ENCODE results near the gene FHIT. TPM values are rescaled to one million over a fixed set of nuclear protein-coding genes. Genes with fewer than 3 reads are reported as not detected.

Gene FHIT
- total RNA-seq, 1 experiment from 2014 or later = 9.8 TPM

- no peak for DNase-seq
- Histone ChIP-seq H3K36me3 (ENCODE audit: low read depth) (no peaks in the 10 kb centered on the region), H3K9me3 (ENCODE audit: insufficient read depth, low read depth) (no peaks in the 10 kb centered on the region), H3K4me2 (no peak overlapping the region), H3K9me2 (ENCODE audit: insufficient read depth) (no peaks in the 10 kb centered on the region), H3F3A (ENCODE audit: insufficient read depth, low read depth) (no peaks in the 10 kb centered on the region), H3K27me3 (ENCODE audit: insufficient read depth, low read depth) (no peaks in the 10 kb centered on the region), H3K4me1 (replicated peaks; ENCODE audit: insufficient read depth) (no peaks in the 10 kb centered on the region), H3K27ac (no peak overlapping the region), H3K79me2 (ENCODE audit: low read depth) (no peaks in the 10 kb centered on the region), H3K4me3 (no peak overlapping the region), H4K20me1 (ENCODE audit: insufficient read depth) (no peaks in the 10 kb centered on the region), H2AFZ (no peak overlapping the region)
- intact Hi-C loops (cut with micrococcal nuclease; ENCODE audit: unreplicated experiment) = no loop called here
- ChIA-PET POLR2A (ENCODE audit: unreplicated experiment) (no interaction called here), CTCF (no interaction called here)
- BruUV-seq (replicated peaks) = no TSS peak
- TF ChIP-seq EZH2 (IDR thresholded peaks at IDR 0.05; ENCODE audit: low read depth) (no peak), CTCF (conservative IDR thresholded peaks at IDR 0.05) (no peak)
These were observed 1468.6 kb downstream of the FHIT start for GRCh38 chr3:59782664-59783063.

GRCh38 chr3:59780209-59780608 is 1471.0 kb downstream of the FHIT start:
- Histone ChIP-seq H2AFZ (no peak overlapping the region), H4K20me1 (ENCODE audit: insufficient read depth) (no peaks in the 10 kb centered on the region), H3K4me3 (no peak overlapping the region), H3K27ac (no peak overlapping the region), H3K27me3 (ENCODE audit: insufficient read depth, low read depth) (no peaks in the 10 kb centered on the region), H3F3A (ENCODE audit: insufficient read depth, low read depth) (no peaks in the 10 kb centered on the region), H3K79me2 (ENCODE audit: low read depth) (no peaks in the 10 kb centered on the region), H3K4me2 (no peak overlapping the region), H3K4me1 (replicated peaks; ENCODE audit: insufficient read depth) (no peaks in the 10 kb centered on the region), H3K9me3 (ENCODE audit: insufficient read depth, low read depth) (no peaks in the 10 kb centered on the region), H3K9me2 (ENCODE audit: insufficient read depth) (no peaks in the 10 kb centered on the region), H3K36me3 (ENCODE audit: low read depth) (no peaks in the 10 kb centered on the region)
- no TSS peak for BruUV-seq (replicated peaks)
- POLR2A ChIA-PET (ENCODE audit: unreplicated experiment) = no interaction called here
- CTCF ChIA-PET = no interaction called here
- no peak for DNase-seq
- TF ChIP-seq EZH2 (IDR thresholded peaks at IDR 0.05; ENCODE audit: low read depth) = no peak
- TF ChIP-seq CTCF (conservative IDR thresholded peaks at IDR 0.05) = no peak
- intact Hi-C loops (cut with micrococcal nuclease; ENCODE audit: unreplicated experiment) = no loop called here

- Histone ChIP-seq H3K36me3 (ENCODE audit: low read depth) (no peaks in the 10 kb centered on the region), H3K79me2 (ENCODE audit: low read depth) (no peaks in the 10 kb centered on the region), H3K27me3 (ENCODE audit: insufficient read depth, low read depth) (no peaks in the 10 kb centered on the region), H3K4me1 (replicated peaks; ENCODE audit: insufficient read depth) (no peaks in the 10 kb centered on the region), H3K4me3 (no peak overlapping the region), H3K9me3 (ENCODE audit: insufficient read depth, low read depth) (no peaks in the 10 kb centered on the region), H3K4me2 (no peak overlapping the region), H2AFZ (no peak overlapping the region), H3K9me2 (ENCODE audit: insufficient read depth) (no peaks in the 10 kb centered on the region), H3F3A (ENCODE audit: insufficient read depth, low read depth) (no peaks in the 10 kb centered on the region), H4K20me1 (ENCODE audit: insufficient read depth) (no peaks in the 10 kb centered on the region), H3K27ac (no peak overlapping the region)
- ChIA-PET POLR2A (ENCODE audit: unreplicated experiment) (no interaction called here), CTCF (no interaction called here)
- no TSS peak for BruUV-seq (replicated peaks)
- no peak for TF ChIP-seq EZH2 (IDR thresholded peaks at IDR 0.05; ENCODE audit: low read depth)
- no peak for TF ChIP-seq CTCF (conservative IDR thresholded peaks at IDR 0.05)
- intact Hi-C loops (cut with micrococcal nuclease; ENCODE audit: unreplicated experiment) = no loop called here
- DNase-seq = no peak
These were observed 1472.0 kb downstream of the FHIT start for GRCh38 chr3:59779260-59779659.

All from PC-9 (cell line).